ENCODE results near the gene KDM4C. TPM values are rescaled to one million over a fixed set of nuclear protein-coding genes. Genes with fewer than 3 reads are reported as not detected.

The KDM4C gene
- total and polyA plus RNA-seq, 2 of the 13 experiments (the other 11 are each of a cell fraction or from before 2014, with no cell fraction given), result 19.4 to 23.6 TPM

DNA sequence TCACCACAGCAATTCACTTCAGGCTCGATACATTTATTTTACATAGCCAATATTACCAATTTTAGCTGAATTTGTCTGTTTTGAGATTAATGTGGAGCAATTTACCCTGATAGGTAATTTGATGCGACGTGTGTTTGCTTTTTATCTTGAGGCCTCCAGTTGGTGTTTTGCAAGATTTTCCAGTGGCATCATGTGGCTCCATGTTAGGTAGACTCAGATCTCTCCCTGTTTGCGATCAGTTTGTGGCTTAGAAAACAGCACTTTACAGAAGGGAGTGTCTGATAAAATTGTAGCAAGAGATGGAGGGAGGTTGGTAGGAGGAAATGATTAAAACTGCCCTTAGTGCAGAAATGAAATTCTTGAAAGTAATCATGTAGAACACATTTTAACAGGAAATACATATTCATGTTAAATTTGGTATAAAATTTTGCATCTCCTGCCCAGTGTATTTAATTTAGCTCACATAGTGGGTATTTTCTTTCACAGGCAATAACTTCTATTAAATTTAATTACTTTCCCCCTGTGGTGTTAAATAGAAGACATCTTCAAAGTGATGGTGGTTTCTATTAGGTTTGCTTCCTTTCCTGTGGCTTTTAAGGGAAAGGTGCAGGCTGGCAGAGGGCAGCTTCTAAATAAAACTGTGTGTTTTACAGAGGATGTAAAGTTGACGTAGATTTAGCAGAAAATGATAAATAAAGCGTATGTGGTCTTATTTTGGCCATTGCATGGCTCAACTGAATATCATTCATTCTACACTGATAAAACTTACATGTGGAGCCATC, 135.8 kb downstream of the KDM4C start:
- CTCF ChIA-PET (ENCODE audit: low intra/inter-chr PET ratio, low total read pairs), result no interaction called here
- Histone ChIP-seq H3K9ac (ENCODE audit: insufficient read depth, low read depth, low read length) (no peak overlapping the region), H3K27ac (ENCODE audit: extremely low read length, insufficient read depth, low read length) (no peak overlapping the region), H3K36me3 (replicated peaks in 1 of 2; ENCODE audit: control insufficient read depth in 1 of 2, insufficient read depth in 2 of 2, low read length in 2 of 2) (peaks cover 9 to 24% of the 10 kb centered on the region in 2 experiments), H3K79me2 (ENCODE audit: insufficient read depth, low read length) (peaks cover 3% of the 10 kb centered on the region), H3K4me2 (ENCODE audit: low read depth, low read length) (no peak overlapping the region), H4K20me1 (ENCODE audit: insufficient read depth, low read length) (no peaks in the 10 kb centered on the region), H3K9me3 (ENCODE audit: low read length) (no peaks in the 10 kb centered on the region), H3K4me1 (ENCODE audit: insufficient read depth, low read length) (peaks cover 54% of the 10 kb centered on the region), H2AFZ (ENCODE audit: low read length) (no peak overlapping the region), H3K27me3 (ENCODE audit: control insufficient read depth in 1 of 2, insufficient read depth in 2 of 2, low read length in 2 of 2) (no peaks in the 10 kb centered on the region), H3K4me3 (replicated peaks in 1 of 3; ENCODE audit: insufficient read depth in 1 of 3, low read depth in 2 of 3, low read length in 3 of 3) (no peak overlapping the region)
- ATAC-seq, result no peak
- POLR2A ChIA-PET, result no interaction called here
- BruUV-seq (replicated peaks), result no TSS peak
- in situ Hi-C loops (cut with HindIII; ENCODE audit: extremely low pct_ligation_motif_present, low pct_unique_long_range_greater_than_20kb), result no loop called here
- 95% methylated on average over 6 of the region's 6 CpGs for WGBS (ENCODE audit: low lambda C conversion rate)
- DNase-seq (ENCODE audit: low spot score), result no peak
- no peak for FAIRE-seq
- TF ChIP-seq SYNCRIP (IDR thresholded peaks at IDR 0.05; ENCODE audit: insufficient read depth, low read depth, low read length) (no peak), CBFB (CRISPR knock-in tag; IDR thresholded peaks at IDR 0.05) (no peak), ZNF546 (CRISPR knock-in tag; conservative IDR thresholded peaks at IDR 0.05) (no peak), TEAD2 (CRISPR knock-in tag; IDR thresholded peaks at IDR 0.05) (no peak), ZBTB21 (CRISPR knock-in tag; IDR thresholded peaks at IDR 0.05) (no peak), FOXM1 (CRISPR knock-in tag; IDR thresholded peaks at IDR 0.05) (no peak), ZNF775 (CRISPR knock-in tag; IDR thresholded peaks at IDR 0.05; ENCODE audit: borderline replicate concordance) (no peak), PPARG (CRISPR knock-in tag; conservative IDR thresholded peaks at IDR 0.05) (no peak), ZNF883 (CRISPR knock-in tag; IDR thresholded peaks at IDR 0.05; ENCODE audit: not compliant biosample characterization) (no peak), RFX3 (CRISPR knock-in tag; IDR thresholded peaks at IDR 0.05) (no peak), MAZ (IDR thresholded peaks at IDR 0.05; ENCODE audit: borderline replicate concordance, low read depth, low read length) (no peak), MAZ (CRISPR knock-in tag; IDR thresholded peaks at IDR 0.05; ENCODE audit: low read depth) (no peak), CHD2 (IDR thresholded peaks at IDR 0.05; ENCODE audit: low read depth, low read length) (no peak), MTF2 (CRISPR knock-in tag; IDR thresholded peaks at IDR 0.05; ENCODE audit: borderline replicate concordance) (no peak), NCOA2 (CRISPR knock-in tag; IDR thresholded peaks at IDR 0.05) (no peak)
- intact Hi-C loops (cut with micrococcal nuclease; ENCODE audit: unreplicated experiment), result no loop called here
